Colonic mucosa (tissue), 4 donors: Measurements from ENCODE around the gene MMP7. TPM values are rescaled to one million over a fixed set of nuclear protein-coding genes. Genes with fewer than 3 reads are reported as not detected.

Experiments
- DNase-seq: peaks from one replicate; pipeline ENCODE4 v3.0.0-alpha.2; 2020
- H3K27ac ChIP-seq: fragments of 200-600 bp; one replicate; pipeline ENCODE4 v1.8.0; 2021
- H3K27me3 ChIP-seq: fragments of 200-600 bp; one replicate; pipeline ENCODE4 v1.8.0; 2021
- H3K36me3 ChIP-seq: fragments of 200-600 bp; one replicate; pipeline ENCODE4 v1.8.0; 2021
- H3K4me1 ChIP-seq: fragments of 200-600 bp; one replicate; pipeline ENCODE4 v1.8.0; 2021; ENCODE audit warnings: mild to moderate bottlenecking
- H3K4me3 ChIP-seq: fragments of 200-600 bp; one replicate; pipeline ENCODE4 v1.8.0; 2021
- H3K9ac ChIP-seq, 2 donors: one replicate each; pipeline ENCODE4 v1.7.0; 2013; ENCODE audit warnings: control low read depth in 2 of 2, low read depth in 2 of 2, low read length in 2 of 2
- H3K9me3 ChIP-seq: fragments of 200-600 bp; one replicate; pipeline ENCODE4 v1.8.0; 2021
- CTCF ChIP-seq: fragments of 200-600 bp; IDR thresholded peaks from one replicate; pipeline ENCODE4 v1.8.0; 2022; ENCODE audit warnings: antibody characterized with exemption, mild to moderate bottlenecking
- intact Hi-C: fragments of 100-400 bp; cut with DNase I; formaldehyde crosslinking; loops from one replicate; pipeline ENCODE4 v1.14.1; 2022
- total RNA-seq, 2 donors: library from RNA; stranded (reverse); fragmentation: NEBNext Ultra II Directional in 1 of 2; extraction: Animal tissue kit (Norgen Biotek cat#: 25700) in 1 of 2; gene quantifications; one replicate each; pipeline ENCODE4 v1.2.1, GENCODE V29; 2021
- donor health status: healthy.
- donor health status: DM: no; HTN: no; CAD: no.
- donor health status: DM: no; HTN: no; CAD: no.

MMP7 gene
- total RNA-seq, 2 donors from 2014 or later, result 0.29 to 1.4 TPM

DNA sequence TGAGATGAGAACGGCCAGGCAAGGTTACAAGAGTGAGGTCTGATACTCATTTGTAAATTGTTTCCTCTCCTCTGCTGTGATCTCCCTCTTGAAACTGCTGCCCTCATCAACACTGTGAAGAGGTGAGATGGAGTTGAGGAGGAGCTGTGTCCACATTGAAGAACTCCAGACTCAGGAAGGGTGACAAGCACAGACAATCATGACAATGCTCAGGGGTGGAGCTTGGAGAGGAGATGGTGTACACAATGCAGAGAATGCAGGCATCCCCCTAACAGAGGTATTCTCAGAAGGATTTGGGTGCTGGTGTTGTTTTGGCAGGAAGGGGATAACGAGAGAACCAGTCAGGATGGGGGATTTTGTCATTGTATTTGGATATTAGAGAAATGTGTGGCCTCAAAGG, 21.5 kb upstream of the MMP7 start:
- H3K9ac ChIP-seq, result no peak overlapping the region
- DNase-seq, result no peak
- no peak overlapping the region for H3K27ac ChIP-seq

GRCh38 chr11:102551169-102551781, 20.7 kb upstream of the MMP7 start:
- Histone ChIP-seq H3K4me3 (no peak overlapping the region), H3K27me3 (no peaks in the 10 kb centered on the region), H3K4me1 (no peaks in the 10 kb centered on the region), H3K9ac (no peak overlapping the region), H3K27ac (no peak overlapping the region), H3K36me3 (no peaks in the 10 kb centered on the region), H3K9me3 (no peaks in the 10 kb centered on the region)
- no peak for TF ChIP-seq CTCF
- no peak for DNase-seq
- intact Hi-C loops, result no loop called here

More for the DNA sequence above, 21.5 kb upstream of the MMP7 start:
- H3K36me3 ChIP-seq, result no peaks in the 10 kb centered on the region
- H3K4me1 ChIP-seq, result no peaks in the 10 kb centered on the region
- H3K4me3 ChIP-seq, result no peak overlapping the region
- H3K9me3 ChIP-seq, result no peaks in the 10 kb centered on the region
- intact Hi-C loops, result no loop called here
- no peaks in the 10 kb centered on the region for H3K27me3 ChIP-seq
- no peak for TF ChIP-seq CTCF

DNA sequence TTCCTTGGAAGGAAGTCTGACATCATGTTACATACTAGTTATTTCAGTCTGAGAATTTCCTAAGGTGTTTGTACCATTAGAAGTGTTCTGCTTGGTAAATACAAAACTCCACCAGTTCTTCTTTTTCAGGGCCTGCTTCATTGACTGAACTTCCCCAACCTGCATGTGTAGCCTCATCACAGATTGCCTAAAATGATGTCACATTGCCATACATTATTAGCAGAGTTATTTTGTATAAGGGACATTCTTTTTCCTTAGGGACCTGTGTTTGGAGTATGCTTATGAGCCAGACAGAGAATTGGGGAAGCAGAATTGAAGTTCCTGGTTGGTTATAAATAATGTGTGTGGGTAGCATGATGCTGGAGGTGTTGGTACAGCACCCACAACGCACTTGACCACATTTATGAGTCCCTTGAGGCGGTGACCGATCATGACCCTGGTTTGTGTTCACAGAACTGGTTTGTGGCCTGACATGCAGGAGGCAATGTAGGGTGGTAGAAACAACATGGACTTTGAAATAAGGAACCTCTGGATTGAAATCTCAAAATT, 16.4 kb upstream of the MMP7 start:
- intact Hi-C loops, result no loop called here
- no peaks in the 10 kb centered on the region for H3K36me3 ChIP-seq
- H3K9ac ChIP-seq, result no peak overlapping the region
- H3K4me1 ChIP-seq, result no peaks in the 10 kb centered on the region
- no peak overlapping the region for H3K27ac ChIP-seq
- H3K9me3 ChIP-seq, result no peaks in the 10 kb centered on the region
- H3K4me3 ChIP-seq, result no peak overlapping the region
- TF ChIP-seq CTCF, result no peak
- no peak for DNase-seq
- H3K27me3 ChIP-seq, result no peaks in the 10 kb centered on the region

GRCh38 chr11:102546427-102546826, 15.9 kb upstream of the MMP7 start:
- no peaks in the 10 kb centered on the region for H3K36me3 ChIP-seq
- no peaks in the 10 kb centered on the region for H3K9me3 ChIP-seq
- intact Hi-C loops, result no loop called here
- no peak for DNase-seq
- no peaks in the 10 kb centered on the region for H3K4me1 ChIP-seq
- H3K4me3 ChIP-seq, result no peak overlapping the region
- no peak overlapping the region for H3K27ac ChIP-seq
- H3K27me3 ChIP-seq, result no peaks in the 10 kb centered on the region
- no peak for TF ChIP-seq CTCF
- H3K9ac ChIP-seq, result no peak overlapping the region

- Histone ChIP-seq H3K4me3 (no peak overlapping the region), H3K27ac (no peak overlapping the region), H3K36me3 (no peaks in the 10 kb centered on the region), H3K27me3 (no peaks in the 10 kb centered on the region), H3K9me3 (no peaks in the 10 kb centered on the region), H3K4me1 (no peaks in the 10 kb centered on the region), H3K9ac (no peak overlapping the region)
- intact Hi-C loops, result no loop called here
- no peak for TF ChIP-seq CTCF
- DNase-seq, result no peak
These were observed 15.2 kb upstream of the MMP7 start for GRCh38 chr11:102545701-102546100.
